ENCODE results near the gene LFNG. TPM values are rescaled to one million over a fixed set of nuclear protein-coding genes. Genes with fewer than 3 reads are reported as not detected.

The LFNG gene
- total and polyA plus RNA-seq, 9 of the 15 experiments (the other 6 are each of a cell fraction or from before 2014, with no cell fraction given), result 0.03 to 0.89 (median 0.25) TPM; not detected in 1

- no peak for TF ChIP-seq ZBTB5 (IDR thresholded peaks at IDR 0.05)
- no peak for TF ChIP-seq SMC3 (conservative IDR thresholded peaks at IDR 0.05; ENCODE audit: insufficient read depth, low read depth, low read length)
- TF ChIP-seq SLC30A9 (CRISPR knock-in tag; IDR thresholded peaks at IDR 0.05), result no peak
- no peak for TF ChIP-seq ZNF584 (CRISPR knock-in tag; IDR thresholded peaks at IDR 0.05; ENCODE audit: low read depth)
- TF ChIP-seq GTF2E2 (tag; IDR thresholded peaks at IDR 0.05), result no peak
- no peak for TF ChIP-seq RFX7 (CRISPR knock-in tag; IDR thresholded peaks at IDR 0.05)
- no peak for TF ChIP-seq SAFB2 (IDR thresholded peaks at IDR 0.05; ENCODE audit: borderline replicate concordance, low read depth, low read length, severe bottlenecking)
- TF ChIP-seq LARP7 (IDR thresholded peaks at IDR 0.05), result no peak
- no peak for TF ChIP-seq STAG1 (CRISPR knock-in tag; IDR thresholded peaks at IDR 0.05; ENCODE audit: borderline replicate concordance)
- TF ChIP-seq GTF2F1 (IDR thresholded peaks at IDR 0.05; ENCODE audit: low read depth, low read length), result no peak
- TF ChIP-seq PPARD (CRISPR knock-in tag; IDR thresholded peaks at IDR 0.05), result no peak
- no peak for TF ChIP-seq UBTF (IDR thresholded peaks at IDR 0.05; ENCODE audit: borderline replicate concordance in 1 of 2, low read depth in 2 of 2, low read length in 2 of 2)
- no peak for TF ChIP-seq ARID3B (CRISPR knock-in tag; IDR thresholded peaks at IDR 0.05; ENCODE audit: borderline replicate concordance)
- TF ChIP-seq MTA1 (IDR thresholded peaks at IDR 0.05; ENCODE audit: borderline replicate concordance), result no peak
- no peak for TF ChIP-seq SNIP1 (IDR thresholded peaks at IDR 0.05; ENCODE audit: low read depth)
- TF ChIP-seq ZNF124 (CRISPR knock-in tag; IDR thresholded peaks at IDR 0.05), result no peak
- no peak for TF ChIP-seq ZNF121 (CRISPR knock-in tag; conservative IDR thresholded peaks at IDR 0.05)
- TF ChIP-seq KDM2B (CRISPR knock-in tag; IDR thresholded peaks at IDR 0.05), result 0 out of 2 replicates have a peak, but pooled peaks have one; percentile 20
- TF ChIP-seq STAT5A (IDR thresholded peaks at IDR 0.05; ENCODE audit: borderline replicate concordance, low read length), result no peak
- TF ChIP-seq BCOR (IDR thresholded peaks at IDR 0.05), result peak; percentile 76
- TF ChIP-seq HDAC6 (IDR thresholded peaks at IDR 0.05; ENCODE audit: low read depth, low read length), result no peak
Measured at GRCh38 chr7:2559283-2559950, 39.8 kb downstream of the LFNG start (continued).
